ENCODE results near the gene SLC25A23.

- TF ChIP-seq CTCF (IDR thresholded peaks at IDR 0.05; ENCODE audit: low read depth, low read length) (no peak), POLR2A (IDR thresholded peaks at IDR 0.05; ENCODE audit: extremely low read depth, insufficient read length) (no peak)
These were observed 7.4 kb downstream of the SLC25A23 start for GRCh38 chr19:6452223-6452614.
